ENCODE data around the gene CORO2B. TPM values are rescaled to one million over a fixed set of nuclear protein-coding genes. Genes with fewer than 3 reads are reported as not detected.
"Not testable (repeated sequence)": the region's sequence is repeated elsewhere in the genome, so short reads cannot be mapped to it uniquely, and the experiment has no call there.

The CORO2B gene
- total RNA-seq, 2 donors from 2014 or later: not detected

DNA sequence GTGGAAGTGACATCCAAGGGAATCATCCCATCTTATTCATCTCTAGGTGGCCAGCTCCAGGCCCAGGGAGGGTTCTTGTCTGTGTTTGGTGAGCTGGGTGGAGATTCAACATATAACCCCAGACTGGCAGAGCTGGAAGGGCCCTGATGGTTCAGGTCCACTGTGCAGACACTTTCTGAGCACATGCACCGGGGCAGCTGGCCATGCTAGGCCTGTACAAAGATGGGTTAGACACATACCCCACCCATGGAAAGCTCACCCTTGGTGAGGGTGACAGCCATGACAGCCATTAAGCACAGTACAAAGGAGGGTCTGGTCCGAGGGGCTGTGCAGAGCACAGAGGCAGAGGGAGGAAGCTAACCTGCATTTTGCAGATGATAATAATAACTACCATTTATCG lies 100.4 kb downstream of the CORO2B start:
- Mint-ChIP-seq H3K27me3 (peaks cover 0 to 3% of the 10 kb centered on the region in 2 donors), H3K4me3 (no peak overlapping the region), H3K4me1 (ENCODE audit: low read depth in 2 of 2) (peaks cover 0 to 3% of the 10 kb centered on the region in 2 donors), H3K27ac (no peak overlapping the region), H3K36me3 (no peaks in the 10 kb centered on the region), H3K9me3 (no peaks in the 10 kb centered on the region)
- DNase-seq (ENCODE audit: low spot score): no peak
- ATAC-seq: no peak

- no peaks in the 10 kb centered on the region for H3K9me3 Mint-ChIP-seq
- H3K4me3 Mint-ChIP-seq: no peak overlapping the region
- no peaks in the 10 kb centered on the region for H3K4me1 Mint-ChIP-seq (ENCODE audit: low read depth in 2 of 2)
- peak in 1 of 2 donors; percentile 34 for ATAC-seq
- H3K36me3 Mint-ChIP-seq: no peaks in the 10 kb centered on the region
- peaks cover 0 to 3% of the 10 kb centered on the region in 2 donors for H3K27me3 Mint-ChIP-seq
- H3K27ac Mint-ChIP-seq: no peak overlapping the region
- DNase-seq (ENCODE audit: low spot score): peak; percentile 47
Observed at GRCh38 chr15:68679961-68680371, 101.2 kb downstream of the CORO2B start.

DNA sequence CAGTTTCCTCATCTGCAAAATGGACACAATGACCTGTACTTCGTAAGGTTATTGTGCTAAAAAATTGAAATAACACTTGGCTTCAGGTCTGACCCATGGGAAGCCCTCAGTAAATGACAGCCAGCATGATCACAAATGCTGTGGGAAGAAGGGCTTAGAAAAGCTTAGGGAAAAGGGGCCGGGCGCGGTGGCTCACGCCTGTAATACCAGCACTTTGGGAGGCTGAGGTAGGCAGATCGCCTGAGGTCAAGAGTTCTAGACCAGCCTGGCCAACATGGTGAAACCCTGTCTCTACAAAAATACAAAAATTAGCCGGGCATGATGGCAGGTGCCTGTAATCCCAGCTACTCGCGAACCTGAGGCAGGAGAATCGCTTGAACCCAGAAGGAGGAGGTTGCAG lies 102.0 kb downstream of the CORO2B start:
- not testable (repeated sequence) for ATAC-seq; H3K4me1 Mint-ChIP-seq (ENCODE audit: low read depth in 2 of 2); H3K27me3 Mint-ChIP-seq; H3K27ac Mint-ChIP-seq; H3K4me3 Mint-ChIP-seq; H3K36me3 Mint-ChIP-seq; H3K9me3 Mint-ChIP-seq
- DNase-seq (ENCODE audit: low spot score): peak; percentile 12

DNA sequence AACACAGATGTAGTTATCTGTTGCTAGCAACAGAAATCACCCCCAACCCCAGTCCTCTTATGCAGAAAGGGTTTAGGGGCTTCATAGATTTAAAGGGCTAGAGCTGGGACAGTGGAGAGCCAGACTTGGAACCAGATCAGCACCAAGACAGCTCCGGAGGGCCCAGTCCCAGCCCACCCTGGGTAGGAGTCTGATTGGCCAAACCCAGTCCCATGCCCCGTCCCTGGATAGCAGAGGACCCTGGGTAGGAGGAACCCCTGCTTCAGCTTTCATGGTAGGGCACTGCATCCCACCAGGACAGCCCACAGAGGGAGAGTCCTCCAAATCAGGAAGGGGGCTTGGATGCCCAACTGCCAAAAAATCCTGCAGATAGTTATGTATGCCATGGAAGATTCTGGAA lies 103.0 kb downstream of the CORO2B start:
- H3K4me1 Mint-ChIP-seq (ENCODE audit: low read depth in 2 of 2): no peaks in the 10 kb centered on the region
- no peak overlapping the region for H3K27ac Mint-ChIP-seq
- ATAC-seq (no peak), DNase-seq (ENCODE audit: low spot score) (peak; percentile 37)
- no peak overlapping the region for H3K4me3 Mint-ChIP-seq
- H3K9me3 Mint-ChIP-seq: no peaks in the 10 kb centered on the region
- no peaks in the 10 kb centered on the region for H3K36me3 Mint-ChIP-seq
- peaks cover 0 to 4% of the 10 kb centered on the region in 2 donors for H3K27me3 Mint-ChIP-seq

GRCh38 chr15:68682330-68682729 lies 103.5 kb downstream of the CORO2B start:
- H3K4me3 Mint-ChIP-seq: no peak overlapping the region
- no peak overlapping the region for H3K27ac Mint-ChIP-seq
- H3K27me3 Mint-ChIP-seq: peaks cover 0 to 5% of the 10 kb centered on the region in 2 donors
- ATAC-seq (no peak), DNase-seq (ENCODE audit: low spot score) (peak; percentile 6)
- no peaks in the 10 kb centered on the region for H3K36me3 Mint-ChIP-seq
- no peaks in the 10 kb centered on the region for H3K9me3 Mint-ChIP-seq
- H3K4me1 Mint-ChIP-seq (ENCODE audit: low read depth in 2 of 2): no peaks in the 10 kb centered on the region

DNA sequence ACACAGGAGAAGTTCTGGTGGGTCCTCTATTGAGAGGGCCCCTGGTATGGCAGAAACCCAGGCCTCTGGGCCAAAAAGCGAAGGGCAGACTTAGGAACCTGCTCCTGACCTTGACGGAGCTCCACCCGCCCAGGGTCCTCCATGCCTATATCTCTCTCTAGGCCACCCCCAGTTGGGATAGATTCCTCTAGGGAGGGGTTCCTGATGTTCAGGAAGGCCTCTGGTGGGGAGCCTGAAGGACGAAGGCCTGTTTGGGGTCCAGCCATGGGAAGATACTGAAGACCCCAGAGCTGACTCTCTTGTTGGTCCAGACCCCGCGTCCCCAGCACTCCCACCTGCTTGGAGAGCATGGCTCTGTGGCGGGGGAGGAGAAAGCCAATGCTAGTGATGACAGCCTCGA lies 104.2 kb downstream of the CORO2B start:
- H3K36me3 Mint-ChIP-seq: no peaks in the 10 kb centered on the region
- no peaks in the 10 kb centered on the region for H3K4me1 Mint-ChIP-seq (ENCODE audit: low read depth in 2 of 2)
- no peak overlapping the region for H3K4me3 Mint-ChIP-seq
- H3K27ac Mint-ChIP-seq: no peak overlapping the region
- no peaks in the 10 kb centered on the region for H3K9me3 Mint-ChIP-seq
- ATAC-seq: no peak
- peaks cover 0 to 5% of the 10 kb centered on the region in 2 donors for H3K27me3 Mint-ChIP-seq
- peak; percentile 56 for DNase-seq (ENCODE audit: low spot score)

DNA sequence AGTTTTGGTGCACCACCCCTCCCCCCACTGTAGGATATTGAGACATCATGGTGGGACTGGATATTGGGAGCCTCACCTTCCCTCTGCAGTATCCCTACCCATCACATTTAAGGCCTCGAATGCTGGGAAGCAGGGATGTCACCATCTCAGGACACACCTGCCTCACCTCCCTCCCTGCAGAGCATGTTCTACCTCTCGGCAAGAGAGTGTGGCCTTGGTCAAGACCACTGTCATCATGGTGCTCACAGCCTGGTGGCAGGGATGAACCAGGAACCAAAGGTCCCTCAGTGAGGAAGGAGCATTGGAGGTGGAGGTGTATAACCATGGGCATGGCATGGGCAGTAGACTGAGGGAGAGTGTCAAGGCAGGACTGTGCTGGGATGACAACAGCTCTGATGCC lies 104.8 kb downstream of the CORO2B start:
- Mint-ChIP-seq H3K27me3 (peaks cover 0 to 5% of the 10 kb centered on the region in 2 donors), H3K9me3 (no peaks in the 10 kb centered on the region), H3K36me3 (no peaks in the 10 kb centered on the region), H3K4me1 (ENCODE audit: low read depth in 2 of 2) (no peaks in the 10 kb centered on the region), H3K27ac (no peak overlapping the region), H3K4me3 (no peak overlapping the region)
- no peak for DNase-seq (ENCODE audit: low spot score)
- peak in 1 of 2 donors; percentile 14 for ATAC-seq

- DNase-seq (ENCODE audit: low spot score): peak; percentile 5
- no peak for ATAC-seq
- H3K36me3 Mint-ChIP-seq: no peaks in the 10 kb centered on the region
- no peak overlapping the region for H3K27ac Mint-ChIP-seq
- H3K9me3 Mint-ChIP-seq: no peaks in the 10 kb centered on the region
- peaks cover 0 to 3% of the 10 kb centered on the region in 2 donors for H3K27me3 Mint-ChIP-seq
- no peak overlapping the region for H3K4me3 Mint-ChIP-seq
- H3K4me1 Mint-ChIP-seq (ENCODE audit: low read depth in 2 of 2): no peaks in the 10 kb centered on the region
Observed at GRCh38 chr15:68684476-68684875, 105.7 kb downstream of the CORO2B start.

DNA sequence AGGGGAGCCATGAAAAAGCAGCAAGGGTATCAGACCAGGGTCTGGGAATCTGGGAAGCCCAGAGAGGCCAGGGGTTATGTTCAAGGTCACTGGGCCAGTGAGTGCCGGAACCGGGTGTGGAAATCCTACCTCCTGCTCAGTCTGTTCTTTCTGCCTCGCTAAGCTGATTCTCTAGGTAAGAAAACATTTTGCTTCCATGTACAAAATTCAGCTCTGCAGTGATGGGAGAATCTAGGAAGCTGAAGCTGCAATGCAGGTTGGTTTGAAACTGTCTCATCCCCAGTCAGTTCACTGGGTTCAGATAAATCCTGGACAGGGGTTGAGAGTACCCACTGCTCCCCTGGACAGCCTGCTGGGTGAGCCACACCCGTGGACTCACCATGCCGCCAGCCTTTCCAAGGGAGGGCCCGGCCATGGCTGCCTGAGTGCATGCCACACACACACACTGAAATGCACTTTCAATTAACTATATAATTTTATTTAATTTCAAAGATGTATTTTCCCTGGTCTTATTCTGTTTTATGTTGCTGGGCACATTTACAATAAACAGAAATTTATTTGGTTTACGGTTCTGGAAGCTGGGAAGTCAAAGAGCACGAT lies 108.4 kb downstream of the CORO2B start:
- Mint-ChIP-seq H3K27ac (no peak overlapping the region), H3K36me3 (no peaks in the 10 kb centered on the region), H3K4me1 (ENCODE audit: low read depth in 2 of 2) (no peaks in the 10 kb centered on the region), H3K4me3 (no peak overlapping the region), H3K27me3 (peaks cover 0 to 3% of the 10 kb centered on the region in 2 donors), H3K9me3 (no peaks in the 10 kb centered on the region)
- ATAC-seq (no peak), DNase-seq (ENCODE audit: low spot score) (peak; percentile 53)

- peaks cover 5 to 7% of the 10 kb centered on the region in 2 donors for H3K27me3 Mint-ChIP-seq
- H3K4me3 Mint-ChIP-seq: no peak overlapping the region
- H3K4me1 Mint-ChIP-seq (ENCODE audit: low read depth in 2 of 2): peaks cover 3 to 6% of the 10 kb centered on the region in 2 donors
- ATAC-seq: no peak
- no peaks in the 10 kb centered on the region for H3K36me3 Mint-ChIP-seq
- no peaks in the 10 kb centered on the region for H3K9me3 Mint-ChIP-seq
- DNase-seq (ENCODE audit: low spot score): peak; percentile 20
- H3K27ac Mint-ChIP-seq: no peak overlapping the region
Observed at GRCh38 chr15:68691705-68692104, 112.9 kb downstream of the CORO2B start.

GRCh38 chr15:68693071-68693470 lies 114.3 kb downstream of the CORO2B start:
- Mint-ChIP-seq H3K4me1 (ENCODE audit: low read depth in 2 of 2) (peaks cover 3 to 6% of the 10 kb centered on the region in 2 donors), H3K4me3 (no peak overlapping the region), H3K27ac (no peak overlapping the region), H3K27me3 (peaks cover 7 to 8% of the 10 kb centered on the region in 2 donors), H3K9me3 (no peaks in the 10 kb centered on the region), H3K36me3 (no peaks in the 10 kb centered on the region)
- ATAC-seq (no peak), DNase-seq (ENCODE audit: low spot score) (no peak)

DNA sequence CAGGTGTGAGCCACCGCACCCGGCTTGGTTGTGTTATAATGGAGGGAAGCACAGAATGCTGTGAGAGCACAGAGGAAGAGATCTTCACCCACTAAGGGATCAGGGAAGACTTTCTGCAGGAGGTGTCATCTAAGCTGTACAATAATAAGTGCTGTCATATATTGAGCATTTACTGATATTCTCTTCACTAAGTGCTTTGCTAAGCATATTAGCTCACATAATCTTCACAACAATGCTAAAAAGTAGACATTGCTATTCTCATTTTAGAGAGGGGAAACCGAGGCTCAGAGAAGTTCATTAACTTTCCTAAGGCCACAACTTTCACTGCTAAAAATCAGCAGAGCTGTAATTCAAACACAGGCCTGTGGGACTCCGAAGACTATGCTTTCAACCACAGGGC lies 115.3 kb downstream of the CORO2B start:
- H3K27ac Mint-ChIP-seq: no peak overlapping the region
- no peak for ATAC-seq

DNA sequence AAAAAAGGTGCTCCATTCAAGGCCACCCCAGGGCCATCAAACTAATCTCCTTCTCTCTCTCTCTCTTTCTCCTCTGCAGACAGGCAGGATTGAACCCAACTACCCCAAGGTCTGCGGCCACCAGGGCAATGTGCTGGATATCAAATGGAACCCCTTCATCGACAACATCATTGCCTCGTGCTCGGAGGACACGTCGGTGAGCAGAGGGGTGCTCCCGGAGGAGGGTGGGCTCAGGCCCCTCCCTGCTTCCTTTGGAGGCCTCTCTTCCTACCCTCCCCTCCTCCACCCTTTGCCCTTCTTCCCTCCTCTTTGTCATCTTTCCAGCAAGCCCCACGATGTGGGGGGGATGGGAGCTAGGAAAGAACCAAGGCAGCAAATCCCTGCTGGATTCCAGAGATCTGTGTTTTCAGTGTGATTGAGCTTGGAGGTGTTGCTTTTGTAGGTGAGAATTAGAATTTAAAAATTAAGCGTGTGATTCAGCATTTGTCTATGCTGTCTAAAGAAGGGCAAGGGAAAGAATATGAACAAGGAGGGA lies 116.3 kb downstream of the CORO2B start:
- Mint-ChIP-seq H3K4me3 (no peak overlapping the region), H3K9me3 (no peaks in the 10 kb centered on the region), H3K36me3 (no peaks in the 10 kb centered on the region), H3K27me3 (peaks cover 7 to 8% of the 10 kb centered on the region in 2 donors), H3K27ac (no peak overlapping the region), H3K4me1 (ENCODE audit: low read depth in 2 of 2) (peaks cover 3 to 6% of the 10 kb centered on the region in 2 donors)
- DNase-seq (ENCODE audit: low spot score) (no peak), ATAC-seq (no peak)

More for the DNA sequence above, 115.3 kb downstream of the CORO2B start:
- no peaks in the 10 kb centered on the region for H3K9me3 Mint-ChIP-seq
- peaks cover 7 to 8% of the 10 kb centered on the region in 2 donors for H3K27me3 Mint-ChIP-seq
- H3K4me1 Mint-ChIP-seq (ENCODE audit: low read depth in 2 of 2): peaks cover 3 to 6% of the 10 kb centered on the region in 2 donors
- DNase-seq (ENCODE audit: low spot score): peak; percentile 22
- H3K36me3 Mint-ChIP-seq: no peaks in the 10 kb centered on the region
- no peak overlapping the region for H3K4me3 Mint-ChIP-seq

GRCh38 chr15:68696414-68697363 lies 117.9 kb downstream of the CORO2B start:
- DNase-seq (ENCODE audit: low spot score) (no peak), ATAC-seq (no peak)
- Mint-ChIP-seq H3K27me3 (peaks cover 7 to 8% of the 10 kb centered on the region in 2 donors), H3K4me1 (ENCODE audit: low read depth in 2 of 2) (peaks cover 3 to 6% of the 10 kb centered on the region in 2 donors), H3K4me3 (no peak overlapping the region), H3K36me3 (no peaks in the 10 kb centered on the region), H3K9me3 (no peaks in the 10 kb centered on the region), H3K27ac (no peak overlapping the region)

All from natural killer cell treated with Interleukin-12 subunit alpha and Interleukin-12 subunit beta and Interleukin-15 and Interleukin-18, amount 100 ng/mL, for 72 hours (primary cell).